IMR-90 (cell line): ENCODE measurements around the gene MILR1.

Source experiments
- CEBPB ChIP-seq: IDR thresholded peaks from 2 replicates; pipeline ENCODE4 v1.6.1; 2012; ENCODE audit warnings: low read depth, low read length, improper control_type of control experiment
- CTCF ChIP-seq: conservative IDR thresholded peaks from 2 replicates; pipeline ENCODE4 v1.5.1; 2012; ENCODE audit warnings: mild to moderate bottlenecking, low read depth, low read length, improper control_type of control experiment
- FOS ChIP-seq: fragments of 150-350 bp; IDR thresholded peaks from 2 replicates; pipeline ENCODE4 v1.6.1; 2016; ENCODE audit warnings: low read depth, low read length
- MAFK ChIP-seq: IDR thresholded peaks from 2 replicates; pipeline ENCODE4 v1.6.1; 2012; ENCODE audit warnings: low read depth, low read length, improper control_type of control experiment
- POLR2A ChIP-seq: IDR thresholded peaks from 2 replicates; pipeline ENCODE4 v1.6.1; 2012; ENCODE audit warnings: mild to moderate bottlenecking, low read depth, low read length
- RAD21 ChIP-seq: IDR thresholded peaks from 2 replicates; pipeline ENCODE4 v1.6.1; 2012; ENCODE audit warnings: low read length, improper control_type of control experiment
- RFX5 ChIP-seq: IDR thresholded peaks from 2 replicates; pipeline ENCODE4 v1.8.0; 2012; ENCODE audit warnings: low read depth, mild to moderate bottlenecking, low read length, moderate library complexity
- USF2 ChIP-seq: fragments of 150-350 bp; IDR thresholded peaks from 2 replicates; pipeline ENCODE4 v1.6.1; 2017; ENCODE audit warnings: mild to moderate bottlenecking, antibody characterized with exemption, low read length, low read depth
- TF ChIP-seq, protein P1 (sequence below): fragments of 150-350 bp; IDR thresholded peaks from 2 replicates; pipeline ENCODE4 v1.6.1; 2016; ENCODE audit warnings: low read depth, mild to moderate bottlenecking, low read length, moderate library complexity, borderline replicate concordance

GRCh38 chr17:64425191-64425590 is 23.7 kb upstream of the MILR1 start:
- TF ChIP-seq POLR2A (no peak), CEBPB (no peak), CTCF (no peak), RAD21 (no peak), FOS (no peak), MAFK (no peak), RFX5 (no peak), USF2 (no peak)
- TF ChIP-seq, protein P1, sequence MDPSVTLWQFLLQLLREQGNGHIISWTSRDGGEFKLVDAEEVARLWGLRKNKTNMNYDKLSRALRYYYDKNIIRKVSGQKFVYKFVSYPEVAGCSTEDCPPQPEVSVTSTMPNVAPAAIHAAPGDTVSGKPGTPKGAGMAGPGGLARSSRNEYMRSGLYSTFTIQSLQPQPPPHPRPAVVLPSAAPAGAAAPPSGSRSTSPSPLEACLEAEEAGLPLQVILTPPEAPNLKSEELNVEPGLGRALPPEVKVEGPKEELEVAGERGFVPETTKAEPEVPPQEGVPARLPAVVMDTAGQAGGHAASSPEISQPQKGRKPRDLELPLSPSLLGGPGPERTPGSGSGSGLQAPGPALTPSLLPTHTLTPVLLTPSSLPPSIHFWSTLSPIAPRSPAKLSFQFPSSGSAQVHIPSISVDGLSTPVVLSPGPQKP: no peak
